Right kidney (tissue), 1 donor: ENCODE measurements around the gene OMA1.
"Not testable (repeated sequence)": the region's sequence is repeated elsewhere in the genome, so short reads cannot be mapped to it uniquely, and the experiment has no call there.

Source experiments
- DNase-seq: peaks from one replicate; pipeline ENCODE4 v3.0.0-alpha.2; 2016

OMA1 gene

GRCh38 chr1:58524353-58524945 is 22.1 kb downstream of the OMA1 start:
- DNase-seq, result no peak

GRCh38 chr1:58515794-58516401 is 30.6 kb downstream of the OMA1 start:
- peak; percentile 16 for DNase-seq

- no peak for DNase-seq
These were observed 32.6 kb downstream of the OMA1 start for GRCh38 chr1:58513956-58514355.

- no peak for DNase-seq
These were observed 37.9 kb downstream of the OMA1 start for GRCh38 chr1:58508629-58509028.

- DNase-seq, result no peak
These were observed 41.2 kb downstream of the OMA1 start for GRCh38 chr1:58505286-58505685.

- DNase-seq, result no peak
These were observed 44.0 kb downstream of the OMA1 start for GRCh38 chr1:58502519-58502918.

- DNase-seq, result no peak
These were observed 46.5 kb downstream of the OMA1 start for GRCh38 chr1:58500043-58500442.

GRCh38 chr1:58497499-58497898 is 49.0 kb downstream of the OMA1 start:
- no peak for DNase-seq

GRCh38 chr1:58496042-58496441 is 50.5 kb downstream of the OMA1 start:
- no peak for DNase-seq

- not testable (repeated sequence) for DNase-seq
These were observed 57.6 kb downstream of the OMA1 start for GRCh38 chr1:58488914-58489313.

GRCh38 chr1:58487002-58487401 is 59.5 kb downstream of the OMA1 start:
- no peak for DNase-seq

GRCh38 chr1:58481962-58482361 is 64.6 kb downstream of the OMA1 start:
- DNase-seq, result no peak

- no peak for DNase-seq
These were observed 66.3 kb downstream of the OMA1 start for GRCh38 chr1:58480191-58480590.

GRCh38 chr1:58477390-58477789 is 69.1 kb downstream of the OMA1 start:
- DNase-seq, result no peak

GRCh38 chr1:58476179-58476578 is 70.3 kb downstream of the OMA1 start:
- no peak for DNase-seq

GRCh38 chr1:58469476-58469875 is 77.0 kb downstream of the OMA1 start:
- no peak for DNase-seq

- no peak for DNase-seq
These were observed 77.5 kb downstream of the OMA1 start for GRCh38 chr1:58469016-58469415.

- DNase-seq, result no peak
These were observed 77.9 kb downstream of the OMA1 start for GRCh38 chr1:58468612-58469011.

GRCh38 chr1:58466630-58467241 is 79.8 kb downstream of the OMA1 start:
- DNase-seq, result no peak

- no peak for DNase-seq
These were observed 80.5 kb downstream of the OMA1 start for GRCh38 chr1:58465825-58466629.

- no peak for DNase-seq
These were observed 81.3 kb downstream of the OMA1 start for GRCh38 chr1:58465176-58465575.

- DNase-seq, result no peak
These were observed 86.1 kb downstream of the OMA1 start for GRCh38 chr1:58460469-58460868.

- no peak for DNase-seq
These were observed 86.6 kb downstream of the OMA1 start for GRCh38 chr1:58459911-58460310.
